ENCODE data around the gene STXBP6. TPM values are rescaled to one million over a fixed set of nuclear protein-coding genes. Genes with fewer than 3 reads are reported as not detected.

Gene STXBP6
- total and polyA plus RNA-seq, 2 of the 13 experiments (the other 11 are each of a cell fraction or from before 2014, with no cell fraction given), result 35.3 to 42.8 TPM

GRCh38 chr14:24813819-24814259 lies 236.1 kb downstream of the STXBP6 start (continued):
- TF ChIP-seq ZNF784 (CRISPR knock-in tag; IDR thresholded peaks at IDR 0.05; ENCODE audit: borderline replicate concordance) (no peak), POGZ (CRISPR knock-in tag; IDR thresholded peaks at IDR 0.05) (peak; percentile 60; the same call in 1 of the 2 replicates), ETS1 (CRISPR knock-in tag; IDR thresholded peaks at IDR 0.05) (no peak), THAP11 (CRISPR knock-in tag; IDR thresholded peaks at IDR 0.05) (no peak; the same call in 1 of the 2 replicates), ZNF614 (CRISPR knock-in tag; IDR thresholded peaks at IDR 0.05; ENCODE audit: borderline replicate concordance) (0 out of 2 replicates have a peak, but pooled peaks have one; percentile 37), ZSCAN21 (CRISPR knock-in tag; IDR thresholded peaks at IDR 0.05; ENCODE audit: borderline replicate concordance) (0 out of 2 replicates have a peak, but pooled peaks have one; percentile 57), ZNF720 (CRISPR knock-in tag; IDR thresholded peaks at IDR 0.05) (no peak), ZNF772 (CRISPR knock-in tag; IDR thresholded peaks at IDR 0.05) (no peak), SALL1 (CRISPR knock-in tag; IDR thresholded peaks at IDR 0.05) (peak; percentile 44; the same call in 1 of the 2 replicates), DPF2 (CRISPR knock-in tag; IDR thresholded peaks at IDR 0.05; ENCODE audit: borderline replicate concordance, low read depth) (peak; percentile 43; the same call in 1 of the 2 replicates), RFX1 (IDR thresholded peaks at IDR 0.05) (no peak), THAP8 (CRISPR knock-in tag; IDR thresholded peaks at IDR 0.05; ENCODE audit: borderline replicate concordance) (no peak), FOXK1 (CRISPR knock-in tag; IDR thresholded peaks at IDR 0.05; ENCODE audit: borderline replicate concordance, low read depth) (peak; percentile 59; the same call in 1 of the 2 replicates), PRPF4 (IDR thresholded peaks at IDR 0.05; ENCODE audit: low read depth, low read length, poor library complexity, severe bottlenecking) (no peak), ZNF142 (CRISPR knock-in tag; IDR thresholded peaks at IDR 0.05) (no peak), ZNF780A (CRISPR knock-in tag; IDR thresholded peaks at IDR 0.05) (no peak), HES4 (CRISPR knock-in tag; IDR thresholded peaks at IDR 0.05; ENCODE audit: borderline replicate concordance) (no peak), FOXP1 (IDR thresholded peaks at IDR 0.05) (no peak), FOXP1 (CRISPR knock-in tag; IDR thresholded peaks at IDR 0.05) (no peak), TFAP4 (IDR thresholded peaks at IDR 0.05; ENCODE audit: borderline replicate concordance, low read depth) (no peak; the same call in 1 of the 2 replicates), ZZZ3 (CRISPR knock-in tag; IDR thresholded peaks at IDR 0.05; ENCODE audit: borderline replicate concordance) (no peak; the same call in 1 of the 2 replicates), STAT5B (CRISPR knock-in tag; IDR thresholded peaks at IDR 0.05) (no peak)

Measured in HepG2 (cell line).